Natural killer cell (primary cell): Measurements from ENCODE around the gene HRC. TPM values are rescaled to one million over a fixed set of nuclear protein-coding genes. Genes with fewer than 3 reads are reported as not detected.

ENCODE experiments used
- ATAC-seq, 3 donors: fragments of 150-1000 bp in 2 of 3; fragments of 200-7000 bp in 1 of 3; cut with Tn5 transposase; 1 replicate in 1 of 3; 2 replicates in 2 of 3; pipeline ENCODE4 v1.10.0; 2021; ENCODE audit warnings: mild to moderate bottlenecking in 2 of 3, moderate library complexity in 2 of 3
- DNase-seq, 2 donors: peaks; one replicate each; pipeline versions ENCODE4 v3.0.0 to v3.0.0-alpha.2; 2013 to 2021; ENCODE audit warnings: mixed read lengths in 1 of 2
- H3K27ac ChIP-seq: one replicate; pipeline ENCODE4 v1.5.1; 2013; ENCODE audit warnings: mild to moderate bottlenecking, low read length
- H3K27me3 ChIP-seq: one replicate; pipeline ENCODE4 v1.6.1; 2013; ENCODE audit warnings: low read length; ENCODE audit not compliant: control insufficient read depth, insufficient read depth
- H3K36me3 ChIP-seq: one replicate; pipeline ENCODE4 v1.6.1; 2013; ENCODE audit warnings: low read length; ENCODE audit not compliant: control insufficient read depth, insufficient read depth
- H3K4me1 ChIP-seq: one replicate; pipeline ENCODE4 v1.6.1; 2013; ENCODE audit warnings: low read length; ENCODE audit not compliant: control insufficient read depth, insufficient read depth
- H3K4me3 ChIP-seq: one replicate; pipeline ENCODE4 v1.5.1; 2013; ENCODE audit warnings: low read length
- H3K9me3 ChIP-seq: one replicate; pipeline ENCODE4 v1.6.1; 2013; ENCODE audit warnings: low read length; ENCODE audit not compliant: control insufficient read depth, insufficient read depth
- H3K27ac Mint-ChIP-seq, 2 donors: one replicate each; pipeline ENCODE4 v1.8.0; 2022; ENCODE audit warnings: mild to moderate bottlenecking in 2 of 2, mixed read lengths in 2 of 2, moderate library complexity in 1 of 2
- H3K27me3 Mint-ChIP-seq, 2 donors: one replicate each; pipeline ENCODE4 v1.8.0; 2022; ENCODE audit warnings: low read depth in 2 of 2, mixed read lengths in 2 of 2
- H3K36me3 Mint-ChIP-seq: one replicate; pipeline ENCODE4 v1.8.0; 2022; ENCODE audit warnings: mixed read lengths
- H3K4me1 Mint-ChIP-seq, 2 donors: one replicate each; pipeline ENCODE4 v1.8.0; 2022; ENCODE audit warnings: mixed read lengths in 2 of 2
- H3K4me3 Mint-ChIP-seq: one replicate; pipeline ENCODE4 v1.8.0; 2022; ENCODE audit warnings: mild to moderate bottlenecking, moderate library complexity, mixed read lengths
- H3K9me3 Mint-ChIP-seq, 2 donors: one replicate each; pipeline ENCODE4 v1.8.0; 2022; ENCODE audit warnings: mixed read lengths in 2 of 2
- WGBS: methylation state at CpG from one replicate; pipeline ENCODE4 v1.1.7; 2013; ENCODE audit warnings: missing lambda C conversion rate; ENCODE audit not compliant: insufficient coverage; 5-methylcytosine and 5-hydroxymethylcytosine counted together
- intact Hi-C: fragments of 100-400 bp; cut with micrococcal nuclease; formaldehyde crosslinking; loops from one replicate; pipeline ENCODE4 v1.14.2; 2022
- total RNA-seq, 4 donors: library from RNA; stranded (reverse); fragments of 120-200 nt in 1 of 4; gene quantifications; one replicate each; pipeline versions ENCODE4 v1.2.3 to v1.2.4, GENCODE V29; 2013 to 2022
- TF ChIP-seq, protein P1 (sequence below): fragments of 200-600 bp; IDR thresholded peaks from one replicate; pipeline ENCODE4 v1.8.0; 2022; ENCODE audit warnings: antibody characterized with exemption

Gene HRC
- total RNA-seq, 3 donors from 2014 or later (not counting 1 experiment from before 2014, with no cell fraction given), result not detected

DNA sequence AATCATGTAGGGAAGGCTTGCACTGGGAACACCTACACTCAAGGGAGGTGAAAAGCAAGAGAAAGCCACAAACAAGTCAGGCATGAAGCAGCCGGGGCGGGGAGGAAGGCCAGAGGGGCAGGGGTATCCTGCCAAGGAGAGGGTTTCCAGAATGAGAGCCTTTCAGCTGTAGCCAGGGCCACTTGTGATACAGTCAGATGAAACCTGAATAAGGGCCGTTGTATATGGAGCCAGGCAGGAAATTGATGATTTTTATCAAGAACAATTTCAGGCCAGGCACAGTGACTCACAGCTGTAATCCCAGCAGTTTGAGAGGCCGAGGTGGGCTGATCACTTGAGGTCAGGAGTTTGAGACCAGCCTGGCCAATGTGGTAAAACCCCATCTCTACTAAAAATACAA is 6.8 kb upstream of the HRC start:
- WGBS, result 67% methylated on average over 4 of the region's 4 CpGs
- intact Hi-C loops, result no loop called here
- peaks cover 9% of the 10 kb centered on the region for H3K27me3 ChIP-seq
- no peak overlapping the region for H3K4me3 ChIP-seq
- peaks cover 33 to 34% of the 10 kb centered on the region in 2 donors for H3K27me3 Mint-ChIP-seq
- no peaks in the 10 kb centered on the region for H3K36me3 ChIP-seq
- TF ChIP-seq, protein P1, sequence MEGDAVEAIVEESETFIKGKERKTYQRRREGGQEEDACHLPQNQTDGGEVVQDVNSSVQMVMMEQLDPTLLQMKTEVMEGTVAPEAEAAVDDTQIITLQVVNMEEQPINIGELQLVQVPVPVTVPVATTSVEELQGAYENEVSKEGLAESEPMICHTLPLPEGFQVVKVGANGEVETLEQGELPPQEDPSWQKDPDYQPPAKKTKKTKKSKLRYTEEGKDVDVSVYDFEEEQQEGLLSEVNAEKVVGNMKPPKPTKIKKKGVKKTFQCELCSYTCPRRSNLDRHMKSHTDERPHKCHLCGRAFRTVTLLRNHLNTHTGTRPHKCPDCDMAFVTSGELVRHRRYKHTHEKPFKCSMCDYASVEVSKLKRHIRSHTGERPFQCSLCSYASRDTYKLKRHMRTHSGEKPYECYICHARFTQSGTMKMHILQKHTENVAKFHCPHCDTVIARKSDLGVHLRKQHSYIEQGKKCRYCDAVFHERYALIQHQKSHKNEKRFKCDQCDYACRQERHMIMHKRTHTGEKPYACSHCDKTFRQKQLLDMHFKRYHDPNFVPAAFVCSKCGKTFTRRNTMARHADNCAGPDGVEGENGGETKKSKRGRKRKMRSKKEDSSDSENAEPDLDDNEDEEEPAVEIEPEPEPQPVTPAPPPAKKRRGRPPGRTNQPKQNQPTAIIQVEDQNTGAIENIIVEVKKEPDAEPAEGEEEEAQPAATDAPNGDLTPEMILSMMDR, result no peak
- no peak overlapping the region for H3K4me3 Mint-ChIP-seq
- H3K27ac Mint-ChIP-seq, result no peak overlapping the region
- H3K9me3 Mint-ChIP-seq, result no peaks in the 10 kb centered on the region
- no peak overlapping the region for H3K27ac ChIP-seq
- no peaks in the 10 kb centered on the region for H3K9me3 ChIP-seq
- DNase-seq, result no peak
- no peak for ATAC-seq
- peaks cover 7% of the 10 kb centered on the region for H3K36me3 Mint-ChIP-seq
- peaks cover 8% of the 10 kb centered on the region for H3K4me1 ChIP-seq
- H3K4me1 Mint-ChIP-seq, result peaks cover 7% of the 10 kb centered on the region in 2 donors

DNA sequence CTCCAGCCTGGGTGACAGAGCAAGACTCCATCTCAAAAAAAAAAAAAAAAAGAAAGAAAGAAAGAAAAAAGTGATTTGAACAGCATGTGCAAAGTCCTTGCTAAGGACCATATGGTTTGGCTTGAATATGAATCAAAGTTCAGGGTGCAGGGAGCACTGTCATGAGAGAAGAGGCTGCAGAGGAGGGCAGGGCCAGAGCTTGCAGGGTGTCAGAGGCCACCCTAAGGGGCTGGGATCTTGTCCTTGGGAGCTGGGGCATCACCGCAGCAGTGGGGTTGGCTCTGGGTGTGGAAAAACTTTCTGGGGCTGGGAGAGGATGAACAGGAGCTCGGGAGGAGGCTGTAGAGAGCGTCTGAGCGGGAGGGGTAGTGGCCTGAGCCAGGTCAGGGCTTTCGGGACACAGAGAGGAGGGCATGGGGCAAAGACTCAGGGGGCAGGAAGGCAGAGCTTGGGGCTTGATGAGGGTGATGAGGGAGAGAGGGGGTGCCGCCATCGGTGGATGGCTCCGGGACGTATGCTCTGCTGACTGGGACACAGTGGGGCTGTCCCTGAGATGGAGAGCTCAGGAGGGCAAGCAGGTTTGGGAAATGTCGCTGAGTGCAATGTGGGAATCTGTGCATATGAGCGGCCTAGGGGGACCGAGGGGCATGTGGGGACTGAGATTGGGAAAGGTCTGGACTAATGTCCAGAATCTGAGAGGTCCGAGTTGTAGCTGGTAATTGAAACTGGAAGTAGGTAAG is 5.4 kb upstream of the HRC start:
- H3K27me3 ChIP-seq, result peaks cover 9% of the 10 kb centered on the region
- Mint-ChIP-seq H3K36me3 (peaks cover 7% of the 10 kb centered on the region), H3K4me1 (peaks cover 7 to 12% of the 10 kb centered on the region in 2 donors), H3K27ac (no peak overlapping the region), H3K27me3 (peaks cover 26 to 30% of the 10 kb centered on the region in 2 donors), H3K9me3 (no peaks in the 10 kb centered on the region), H3K4me3 (no peak overlapping the region)
- H3K4me1 ChIP-seq, result peaks cover 8% of the 10 kb centered on the region
- no peaks in the 10 kb centered on the region for H3K9me3 ChIP-seq
- intact Hi-C loops, result no loop called here
- no peaks in the 10 kb centered on the region for H3K36me3 ChIP-seq
- ATAC-seq (no peak), DNase-seq (no peak)
- TF ChIP-seq, protein P1, result no peak
- H3K4me3 ChIP-seq, result no peak overlapping the region
- WGBS, result 88% methylated on average over 13 of the region's 13 CpGs
- no peak overlapping the region for H3K27ac ChIP-seq

DNA sequence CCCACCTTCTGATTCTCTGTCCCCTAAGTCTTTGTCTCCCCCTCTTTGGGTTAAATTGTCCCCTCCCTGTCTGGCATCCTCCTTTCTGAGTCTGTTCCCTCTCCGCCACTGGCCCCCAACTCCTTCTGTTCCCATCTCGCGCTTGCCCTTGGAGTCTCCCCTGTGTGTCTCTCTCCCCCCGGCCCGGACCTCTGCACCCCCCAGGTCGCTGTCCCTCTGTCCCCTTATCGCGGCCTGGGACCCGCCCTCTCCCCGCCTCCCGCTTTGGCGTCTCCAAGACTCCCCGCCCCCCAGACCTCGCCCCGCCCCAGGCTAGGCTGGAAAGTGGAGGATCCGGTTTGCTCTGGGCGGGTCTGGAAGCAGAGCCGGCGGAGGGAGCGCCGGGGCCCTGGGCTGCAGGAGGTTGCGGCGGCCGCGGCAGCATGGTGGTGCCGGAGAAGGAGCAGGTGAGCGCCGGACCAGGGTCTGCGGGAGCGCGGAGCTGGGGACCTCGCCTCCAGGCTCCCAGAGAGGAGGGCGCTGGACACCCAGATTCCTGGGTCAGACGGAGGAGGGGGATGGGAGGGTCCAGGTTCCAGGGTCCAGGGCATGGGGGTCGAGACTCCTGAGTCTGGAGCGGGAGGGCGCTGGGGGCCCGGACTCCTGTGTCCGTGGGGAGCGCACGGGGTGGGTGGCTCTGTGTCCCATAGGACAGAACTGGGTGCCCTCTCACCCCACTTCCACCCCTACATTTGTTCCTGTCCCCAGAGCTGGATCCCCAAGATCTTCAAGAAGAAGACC is 2.4 kb upstream of the HRC start, which contains the start of gene TRPM4:
Gene TRPM4 (plus strand): TSS at position 348 of the 780 bp plus-strand sequence. CDS start 75 bp downstream, at position 423.
- TF ChIP-seq, protein P1, result no peak
- Mint-ChIP-seq H3K4me1 (peaks cover 7 to 17% of the 10 kb centered on the region in 2 donors), H3K27ac (no peak within 1 kb of the TSS), H3K27me3 (peaks cover 35 to 53% of the 10 kb centered on the region in 2 donors), H3K4me3 (peak within 1 kb of the TSS; percentile 54), H3K9me3 (no peaks in the 10 kb centered on the region), H3K36me3 (peaks cover 7% of the 10 kb centered on the region)
- no peak within 1 kb of the TSS for H3K27ac ChIP-seq
- 2% methylated on average over 41 of the region's 41 CpGs for WGBS
- no peaks in the 10 kb centered on the region for H3K9me3 ChIP-seq
- intact Hi-C loops, result no loop called here
- ATAC-seq (peak; percentile 21 to 46 (median 40)), DNase-seq (peak in 1 of 2 donors; percentile 38)
- H3K27me3 ChIP-seq, result peaks cover 9% of the 10 kb centered on the region
- H3K4me1 ChIP-seq, result peaks cover 8% of the 10 kb centered on the region
- H3K36me3 ChIP-seq, result no peaks in the 10 kb centered on the region
- H3K4me3 ChIP-seq, result no peak within 1 kb of the TSS
